SK-N-SH (cell line): Measurements from ENCODE around the gene MRPL55.

Source experiments
- FOSL2 ChIP-seq: IDR thresholded peaks from 2 replicates; pipeline ENCODE4 v1.4.0; 2012; ENCODE audit warnings: low read depth, mild to moderate bottlenecking, moderate library complexity, borderline replicate concordance
- FOXJ3 ChIP-seq: sonication (generic); formaldehyde crosslinking; IDR thresholded peaks from 2 replicates; pipeline ENCODE4 v1.5.1; 2020; ENCODE audit warnings: mild to moderate bottlenecking, missing genetic modification reagents
- GABPA ChIP-seq: IDR thresholded peaks from 2 replicates; pipeline ENCODE4 v1.4.0; 2012; ENCODE audit warnings: low read depth, mild to moderate bottlenecking
- JUND ChIP-seq: IDR thresholded peaks from 2 replicates; pipeline ENCODE4 v1.4.0; 2012
- MXI1 ChIP-seq: IDR thresholded peaks from 2 replicates; pipeline ENCODE4 v1.6.1; 2012; ENCODE audit warnings: mild to moderate bottlenecking, low read depth, low read length, improper control_type of control experiment
- RAD21 ChIP-seq: IDR thresholded peaks from 2 replicates; pipeline ENCODE4 v1.6.1; 2012; ENCODE audit warnings: mild to moderate bottlenecking, low read length
- REST ChIP-seq: IDR thresholded peaks from 2 replicates; pipeline ENCODE4 v1.6.1; 2012; ENCODE audit warnings: mild to moderate bottlenecking, low read depth, low read length, moderate library complexity
- RFX5 ChIP-seq: IDR thresholded peaks from 2 replicates; pipeline ENCODE4 v1.6.1; 2012; ENCODE audit warnings: mild to moderate bottlenecking, improper control_type of control experiment, low read length
- SIN3A ChIP-seq: IDR thresholded peaks from 2 replicates; pipeline ENCODE4 v1.6.1; 2012; ENCODE audit warnings: low read depth, mild to moderate bottlenecking, low read length, moderate library complexity, borderline replicate concordance
- TAF1 ChIP-seq: IDR thresholded peaks from 2 replicates; pipeline ENCODE4 v1.6.1; 2012; ENCODE audit warnings: low read depth, mild to moderate bottlenecking, low read length, moderate library complexity, borderline replicate concordance
- YY1 ChIP-seq: IDR thresholded peaks from 2 replicates; pipeline ENCODE4 v1.4.0; 2012; ENCODE audit warnings: low read depth, mild to moderate bottlenecking
- TF ChIP-seq, protein P1 (sequence below): fragments of 200-600 bp; sonication (generic); IDR thresholded peaks from 2 replicates; pipeline ENCODE4 v1.6.1; 2017; ENCODE audit warnings: antibody characterized with exemption, mild to moderate bottlenecking, moderate library complexity
- TF ChIP-seq, protein P2 (sequence below): IDR thresholded peaks from 2 replicates; pipeline ENCODE4 v1.4.0; 2012; ENCODE audit warnings: low read depth, borderline replicate concordance
- TF ChIP-seq, protein P3 (sequence below): IDR thresholded peaks from 2 replicates; pipeline ENCODE4; 2012

DNA sequence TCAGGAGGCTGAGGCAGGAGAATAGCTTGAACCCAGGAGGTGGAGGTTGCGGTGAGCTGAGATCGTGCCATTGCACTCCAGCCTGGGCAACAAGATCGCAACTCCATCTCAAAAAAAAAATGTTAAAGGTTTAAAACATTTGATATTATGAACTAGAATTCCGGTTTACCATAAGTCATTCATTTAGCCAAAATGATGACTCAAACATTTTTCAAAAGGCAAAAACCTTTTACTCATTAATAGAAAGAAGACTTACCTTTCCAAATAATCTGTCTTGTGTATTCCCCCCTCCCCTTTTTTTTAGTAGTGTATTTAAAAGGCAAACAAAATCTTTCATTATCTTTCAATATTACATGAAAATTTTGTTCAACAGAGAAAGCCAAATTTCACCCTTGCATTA, 8.2 kb upstream of the MRPL55 start:
- TF ChIP-seq, protein P1, sequence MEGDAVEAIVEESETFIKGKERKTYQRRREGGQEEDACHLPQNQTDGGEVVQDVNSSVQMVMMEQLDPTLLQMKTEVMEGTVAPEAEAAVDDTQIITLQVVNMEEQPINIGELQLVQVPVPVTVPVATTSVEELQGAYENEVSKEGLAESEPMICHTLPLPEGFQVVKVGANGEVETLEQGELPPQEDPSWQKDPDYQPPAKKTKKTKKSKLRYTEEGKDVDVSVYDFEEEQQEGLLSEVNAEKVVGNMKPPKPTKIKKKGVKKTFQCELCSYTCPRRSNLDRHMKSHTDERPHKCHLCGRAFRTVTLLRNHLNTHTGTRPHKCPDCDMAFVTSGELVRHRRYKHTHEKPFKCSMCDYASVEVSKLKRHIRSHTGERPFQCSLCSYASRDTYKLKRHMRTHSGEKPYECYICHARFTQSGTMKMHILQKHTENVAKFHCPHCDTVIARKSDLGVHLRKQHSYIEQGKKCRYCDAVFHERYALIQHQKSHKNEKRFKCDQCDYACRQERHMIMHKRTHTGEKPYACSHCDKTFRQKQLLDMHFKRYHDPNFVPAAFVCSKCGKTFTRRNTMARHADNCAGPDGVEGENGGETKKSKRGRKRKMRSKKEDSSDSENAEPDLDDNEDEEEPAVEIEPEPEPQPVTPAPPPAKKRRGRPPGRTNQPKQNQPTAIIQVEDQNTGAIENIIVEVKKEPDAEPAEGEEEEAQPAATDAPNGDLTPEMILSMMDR: no peak
- TF ChIP-seq RAD21 (no peak), FOXJ3 (CRISPR knock-in tag) (no peak), REST (no peak), YY1 (no peak), JUND (no peak), GABPA (no peak), FOSL2 (no peak), RFX5 (no peak), MXI1 (no peak), TAF1 (no peak), SIN3A (no peak)
- TF ChIP-seq, protein P2, sequence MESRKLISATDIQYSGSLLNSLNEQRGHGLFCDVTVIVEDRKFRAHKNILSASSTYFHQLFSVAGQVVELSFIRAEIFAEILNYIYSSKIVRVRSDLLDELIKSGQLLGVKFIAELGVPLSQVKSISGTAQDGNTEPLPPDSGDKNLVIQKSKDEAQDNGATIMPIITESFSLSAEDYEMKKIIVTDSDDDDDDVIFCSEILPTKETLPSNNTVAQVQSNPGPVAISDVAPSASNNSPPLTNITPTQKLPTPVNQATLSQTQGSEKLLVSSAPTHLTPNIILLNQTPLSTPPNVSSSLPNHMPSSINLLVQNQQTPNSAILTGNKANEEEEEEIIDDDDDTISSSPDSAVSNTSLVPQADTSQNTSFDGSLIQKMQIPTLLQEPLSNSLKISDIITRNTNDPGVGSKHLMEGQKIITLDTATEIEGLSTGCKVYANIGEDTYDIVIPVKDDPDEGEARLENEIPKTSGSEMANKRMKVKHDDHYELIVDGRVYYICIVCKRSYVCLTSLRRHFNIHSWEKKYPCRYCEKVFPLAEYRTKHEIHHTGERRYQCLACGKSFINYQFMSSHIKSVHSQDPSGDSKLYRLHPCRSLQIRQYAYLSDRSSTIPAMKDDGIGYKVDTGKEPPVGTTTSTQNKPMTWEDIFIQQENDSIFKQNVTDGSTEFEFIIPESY: no peak
- TF ChIP-seq, protein P3, sequence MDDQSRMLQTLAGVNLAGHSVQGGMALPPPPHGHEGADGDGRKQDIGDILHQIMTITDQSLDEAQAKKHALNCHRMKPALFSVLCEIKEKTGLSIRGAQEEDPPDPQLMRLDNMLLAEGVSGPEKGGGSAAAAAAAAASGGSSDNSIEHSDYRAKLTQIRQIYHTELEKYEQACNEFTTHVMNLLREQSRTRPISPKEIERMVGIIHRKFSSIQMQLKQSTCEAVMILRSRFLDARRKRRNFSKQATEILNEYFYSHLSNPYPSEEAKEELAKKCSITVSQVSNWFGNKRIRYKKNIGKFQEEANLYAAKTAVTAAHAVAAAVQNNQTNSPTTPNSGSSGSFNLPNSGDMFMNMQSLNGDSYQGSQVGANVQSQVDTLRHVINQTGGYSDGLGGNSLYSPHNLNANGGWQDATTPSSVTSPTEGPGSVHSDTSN: no peak
